Ascending aorta (tissue), 2 donors: Measurements from ENCODE around the gene EZR. TPM values are rescaled to one million over a fixed set of nuclear protein-coding genes. Genes with fewer than 3 reads are reported as not detected.

ENCODE experiments used
- DNase-seq, 2 donors: peaks; one replicate each; pipeline ENCODE4 v3.0.0-alpha.2; 2019; ENCODE audit warnings: low spot score in 2 of 2
- H3K27ac ChIP-seq, 2 donors: fragments of 200-600 bp; sonication (generic); one replicate each; pipeline ENCODE4 v1.5.1; 2016 to 2017; ENCODE audit warnings: mild to moderate bottlenecking in 1 of 2
- H3K27me3 ChIP-seq: fragments of 200-600 bp; sonication (generic); one replicate; pipeline ENCODE4 v1.5.1; 2017
- H3K36me3 ChIP-seq, 2 donors: fragments of 200-600 bp; sonication (generic); one replicate each; pipeline ENCODE4 v1.5.1; 2016
- H3K4me1 ChIP-seq, 2 donors: fragments of 200-600 bp; sonication (generic); one replicate each; pipeline ENCODE4 v1.5.1; 2016 to 2017; ENCODE audit warnings: mild to moderate bottlenecking in 1 of 2
- H3K4me3 ChIP-seq, 2 donors: fragments of 200-600 bp; sonication (generic); one replicate each; pipeline ENCODE4 v1.5.1; 2016 to 2017; ENCODE audit warnings: mild to moderate bottlenecking in 1 of 2
- H3K9me3 ChIP-seq, 2 donors: fragments of 200-600 bp; sonication (generic); one replicate each; pipeline ENCODE4 v1.5.1; 2016
- intact Hi-C: fragments of 100-400 bp; cut with DNase I; formaldehyde crosslinking; loops from one replicate; pipeline ENCODE4 v1.15.1; 2023
- total RNA-seq: library from RNA; depleted of rRNA; stranded (reverse); fragments of >200 nt; gene quantifications from one replicate; pipeline ENCODE4 v1.1.0, GENCODE V29; 2016
- TF ChIP-seq, protein P1 (sequence below), 3 experiments: fragments of 200-600 bp in 2 of 3; fragments of 450-650 bp in 1 of 3; sonication (generic) in 2 of 3; IDR thresholded peaks; one replicate each; pipeline ENCODE4 v1.5.1; 2016 to 2019; ENCODE audit warnings: antibody characterized with exemption in 3 of 3, mild to moderate bottlenecking in 1 of 3, moderate library complexity in 1 of 3

EZR gene
- total RNA-seq, 1 donor from 2014 or later: 49.7 TPM

DNA sequence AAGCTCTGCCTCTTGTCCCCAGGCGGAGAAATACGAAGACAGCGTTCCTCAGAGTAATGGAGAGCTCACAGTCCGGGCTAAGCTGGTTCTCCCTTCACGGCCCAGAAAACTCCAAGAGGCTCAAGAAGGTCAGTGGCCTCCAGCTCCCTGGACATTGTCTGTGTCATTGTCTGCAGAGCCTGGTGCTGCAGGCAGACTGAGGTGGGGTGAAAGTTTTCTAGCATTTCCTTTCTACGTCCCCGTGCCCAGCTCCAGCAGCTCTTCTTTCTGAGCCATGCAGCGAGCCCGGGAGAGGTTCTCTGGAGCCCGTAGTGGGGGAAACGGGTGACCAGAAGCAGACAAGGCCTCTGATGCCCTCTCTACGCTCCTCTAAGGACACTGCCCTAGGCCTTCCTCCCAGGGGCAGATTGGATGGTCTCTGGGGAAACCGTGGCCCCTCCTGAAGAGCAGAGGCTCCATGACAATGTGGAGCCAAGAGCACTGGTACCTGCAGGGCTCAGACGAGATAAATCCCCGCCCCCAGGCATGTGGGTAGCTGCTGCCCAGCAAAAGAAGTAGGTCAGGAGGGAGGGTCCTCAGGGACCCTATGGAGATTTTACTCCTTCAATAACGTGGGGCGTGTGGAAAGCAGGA is 58.4 kb downstream of the EZR start:
- peaks cover 0 to 8% of the 10 kb centered on the region in 2 donors for H3K36me3 ChIP-seq
- no peak overlapping the region for H3K4me3 ChIP-seq
- H3K4me1 ChIP-seq: peaks cover 0 to 5% of the 10 kb centered on the region in 2 donors
- intact Hi-C loops: loop anchor here (5.0 kb wide), 1 partner anchor 53 kb away; no protein-coding TSS in a partner anchor
- H3K27me3 ChIP-seq: no peaks in the 10 kb centered on the region
- H3K27ac ChIP-seq: no peak overlapping the region
- no peaks in the 10 kb centered on the region for H3K9me3 ChIP-seq
- TF ChIP-seq, protein P1, sequence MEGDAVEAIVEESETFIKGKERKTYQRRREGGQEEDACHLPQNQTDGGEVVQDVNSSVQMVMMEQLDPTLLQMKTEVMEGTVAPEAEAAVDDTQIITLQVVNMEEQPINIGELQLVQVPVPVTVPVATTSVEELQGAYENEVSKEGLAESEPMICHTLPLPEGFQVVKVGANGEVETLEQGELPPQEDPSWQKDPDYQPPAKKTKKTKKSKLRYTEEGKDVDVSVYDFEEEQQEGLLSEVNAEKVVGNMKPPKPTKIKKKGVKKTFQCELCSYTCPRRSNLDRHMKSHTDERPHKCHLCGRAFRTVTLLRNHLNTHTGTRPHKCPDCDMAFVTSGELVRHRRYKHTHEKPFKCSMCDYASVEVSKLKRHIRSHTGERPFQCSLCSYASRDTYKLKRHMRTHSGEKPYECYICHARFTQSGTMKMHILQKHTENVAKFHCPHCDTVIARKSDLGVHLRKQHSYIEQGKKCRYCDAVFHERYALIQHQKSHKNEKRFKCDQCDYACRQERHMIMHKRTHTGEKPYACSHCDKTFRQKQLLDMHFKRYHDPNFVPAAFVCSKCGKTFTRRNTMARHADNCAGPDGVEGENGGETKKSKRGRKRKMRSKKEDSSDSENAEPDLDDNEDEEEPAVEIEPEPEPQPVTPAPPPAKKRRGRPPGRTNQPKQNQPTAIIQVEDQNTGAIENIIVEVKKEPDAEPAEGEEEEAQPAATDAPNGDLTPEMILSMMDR (IDR thresholded peaks at IDR 0.05): no peak
- DNase-seq: no peak

DNA sequence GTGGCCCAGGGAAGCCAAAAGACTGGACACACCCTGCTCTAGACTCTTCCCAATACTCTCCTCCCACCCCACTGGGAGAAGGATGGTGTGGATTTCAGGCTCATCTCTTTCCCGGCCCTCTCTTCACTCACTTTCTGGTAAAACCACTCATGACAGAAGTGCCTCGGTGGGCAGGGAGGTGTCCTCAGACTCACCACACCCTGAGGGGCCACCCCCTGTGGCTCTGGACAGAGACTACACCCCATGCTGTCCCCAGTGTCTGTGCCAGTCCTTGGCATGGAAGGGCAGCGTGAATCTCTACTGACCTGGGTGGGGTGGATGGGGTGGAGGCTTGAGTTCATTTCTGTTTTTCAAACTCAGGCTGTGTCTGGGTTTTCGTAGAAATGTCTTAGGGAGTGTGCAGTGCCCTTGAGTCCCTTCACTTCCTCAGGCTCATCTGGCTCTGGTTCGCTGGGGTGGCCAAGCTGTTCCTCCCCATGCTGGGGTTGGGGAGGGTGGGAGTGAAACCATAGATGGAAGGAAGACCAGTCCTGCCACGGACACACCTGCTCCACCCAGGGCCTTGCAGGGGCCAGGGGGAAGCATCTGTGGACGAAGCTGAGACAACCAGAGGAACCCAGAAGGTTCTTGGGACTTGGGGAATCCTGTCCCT is 59.1 kb downstream of the EZR start:
- Histone ChIP-seq H3K36me3 (peaks cover 0 to 1% of the 10 kb centered on the region in 2 donors), H3K27me3 (no peaks in the 10 kb centered on the region), H3K27ac (no peak overlapping the region), H3K4me3 (no peak overlapping the region), H3K9me3 (no peaks in the 10 kb centered on the region), H3K4me1 (peaks cover 0 to 5% of the 10 kb centered on the region in 2 donors)
- DNase-seq: no peak
- intact Hi-C loops: loop anchor here (5.0 kb wide), 1 partner anchor 53 kb away; no protein-coding TSS in a partner anchor
- TF ChIP-seq, protein P1 (IDR thresholded peaks at IDR 0.05): no peak

DNA sequence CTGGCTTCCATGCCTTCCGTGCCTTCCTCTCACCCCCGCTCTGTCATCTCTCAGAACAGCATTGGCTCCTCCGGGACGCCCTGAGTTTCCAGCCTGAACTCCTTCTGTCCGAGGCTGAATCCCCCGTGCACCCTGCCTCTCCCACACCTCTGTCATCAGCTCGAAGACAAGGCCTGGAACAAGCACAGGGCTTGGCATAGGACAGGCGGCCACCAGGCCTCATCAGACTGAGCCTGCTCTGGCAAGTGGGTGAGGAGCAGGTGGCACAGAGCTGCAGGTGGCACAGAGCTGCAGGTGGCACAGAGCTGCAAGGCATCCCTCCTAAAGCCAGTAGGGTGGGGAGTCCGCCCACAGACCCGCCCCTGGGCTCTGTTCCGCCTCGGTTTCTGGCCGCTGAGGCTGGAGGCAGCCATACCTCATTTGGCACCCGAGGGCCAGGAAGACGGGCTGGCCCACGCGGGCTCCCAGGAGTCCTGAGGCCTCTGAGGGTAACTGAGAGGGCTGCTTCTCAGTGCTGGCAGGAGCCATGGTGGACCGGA is 60.2 kb downstream of the EZR start:
- Histone ChIP-seq H3K4me1 (peaks cover 0 to 4% of the 10 kb centered on the region in 2 donors), H3K9me3 (no peaks in the 10 kb centered on the region), H3K27ac (no peak overlapping the region), H3K36me3 (no peaks in the 10 kb centered on the region), H3K27me3 (no peaks in the 10 kb centered on the region), H3K4me3 (no peak overlapping the region)
- TF ChIP-seq, protein P1 (IDR thresholded peaks at IDR 0.05): no peak
- DNase-seq: no peak
- intact Hi-C loops: no loop called here

DNA sequence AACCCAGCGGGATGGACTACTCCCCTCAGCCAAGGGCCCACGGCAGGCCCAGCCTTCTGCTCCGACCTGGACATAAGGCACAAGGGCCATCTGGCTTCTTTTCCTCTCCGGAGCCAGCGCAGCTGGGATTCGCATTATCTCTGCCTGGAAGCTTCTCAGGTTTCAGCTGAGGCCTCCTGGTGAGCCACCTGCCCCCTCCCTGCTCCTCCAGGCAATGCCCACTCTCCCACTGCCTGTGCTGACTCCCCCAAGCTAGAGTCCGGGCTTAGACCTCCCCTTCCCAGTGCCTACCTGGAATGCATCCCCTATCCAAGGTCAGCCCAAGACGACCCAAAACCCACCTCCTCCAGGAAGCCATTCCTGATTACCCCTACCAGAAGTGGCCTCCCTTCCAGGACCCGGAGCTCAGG is 60.7 kb downstream of the EZR start:
- no peaks in the 10 kb centered on the region for H3K27me3 ChIP-seq
- H3K9me3 ChIP-seq: no peaks in the 10 kb centered on the region
- H3K27ac ChIP-seq: no peak overlapping the region
- DNase-seq: no peak
- intact Hi-C loops: no loop called here
- no peaks in the 10 kb centered on the region for H3K36me3 ChIP-seq
- no peaks in the 10 kb centered on the region for H3K4me1 ChIP-seq
- H3K4me3 ChIP-seq: no peak overlapping the region
- TF ChIP-seq, protein P1 (IDR thresholded peaks at IDR 0.05): no peak

DNA sequence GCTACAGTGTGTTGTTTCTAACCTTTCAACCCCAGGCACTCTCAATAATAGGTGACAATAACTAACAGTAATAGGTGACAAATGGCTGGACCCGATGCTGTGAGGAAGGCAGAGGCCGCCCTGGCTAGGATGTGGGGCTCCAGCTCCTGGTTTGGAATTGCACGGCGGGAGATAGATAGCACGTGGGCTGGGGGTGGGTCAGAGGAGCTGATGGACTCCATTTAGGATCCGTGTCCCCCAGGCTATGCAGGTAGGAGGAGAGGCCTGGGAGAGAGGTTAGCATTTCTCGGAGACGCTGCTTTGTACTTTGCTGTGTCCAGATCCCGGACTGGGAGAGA is 61.4 kb downstream of the EZR start:
- Histone ChIP-seq H3K9me3 (no peaks in the 10 kb centered on the region), H3K4me3 (no peak overlapping the region), H3K27me3 (no peaks in the 10 kb centered on the region), H3K27ac (no peak overlapping the region), H3K4me1 (no peaks in the 10 kb centered on the region), H3K36me3 (no peaks in the 10 kb centered on the region)
- TF ChIP-seq, protein P1 (IDR thresholded peaks at IDR 0.05): no peak
- intact Hi-C loops: no loop called here
- no peak for DNase-seq
